ENCODE results near the gene PPP1R8. TPM values are rescaled to one million over a fixed set of nuclear protein-coding genes. Genes with fewer than 3 reads are reported as not detected.
"Not testable (repeated sequence)": the region's sequence is repeated elsewhere in the genome, so short reads cannot be mapped to it uniquely, and the experiment has no call there.

The PPP1R8 gene
- polyA plus RNA-seq, 6 donors from 2014 or later: 25.8 to 40.9 (median 37.8) TPM

- peak overlapping the region in 1 of 6 donors; percentile 38 for H3K27ac Mint-ChIP-seq
- no peak for DNase-seq
- H3K36me3 Mint-ChIP-seq: peaks cover 0 to 4% of the 10 kb centered on the region in 2 donors
- ATAC-seq (ENCODE audit: low read depth in 2 of 2): no peak
- no peaks in the 10 kb centered on the region for H3K9me3 Mint-ChIP-seq
- H3K4me3 Mint-ChIP-seq: no peak overlapping the region
- H3K27me3 Mint-ChIP-seq: no peaks in the 10 kb centered on the region
- peaks cover 8 to 13% (median 11%) of the 10 kb centered on the region in 3 donors for H3K4me1 Mint-ChIP-seq
Measured at GRCh38 chr1:27855085-27855484, 24.5 kb downstream of the PPP1R8 start.

GRCh38 chr1:27856561-27857343, 26.2 kb downstream of the PPP1R8 start:
- Mint-ChIP-seq H3K27me3 (no peaks in the 10 kb centered on the region), H3K36me3 (no peaks in the 10 kb centered on the region), H3K4me3 (no peak overlapping the region), H3K9me3 (no peaks in the 10 kb centered on the region), H3K27ac (peak overlapping the region in 1 of 6 donors; percentile 49), H3K4me1 (peaks cover 10 to 13% (median 11%) of the 10 kb centered on the region in 3 donors)
- ATAC-seq (ENCODE audit: low read depth in 2 of 2) (no peak), DNase-seq (no peak)

- not testable (repeated sequence) for H3K27me3 Mint-ChIP-seq; H3K9me3 Mint-ChIP-seq; H3K4me3 Mint-ChIP-seq; H3K36me3 Mint-ChIP-seq; ATAC-seq (ENCODE audit: low read depth in 2 of 2); DNase-seq
- H3K4me1 Mint-ChIP-seq: peaks cover 13 to 18% (median 18%) of the 10 kb centered on the region in 3 donors
- H3K27ac Mint-ChIP-seq: peak overlapping the region in 3 of 6 donors; percentile 25 to 76 (median 48)
Measured at GRCh38 chr1:27857552-27857951, 27.0 kb downstream of the PPP1R8 start.

DNA sequence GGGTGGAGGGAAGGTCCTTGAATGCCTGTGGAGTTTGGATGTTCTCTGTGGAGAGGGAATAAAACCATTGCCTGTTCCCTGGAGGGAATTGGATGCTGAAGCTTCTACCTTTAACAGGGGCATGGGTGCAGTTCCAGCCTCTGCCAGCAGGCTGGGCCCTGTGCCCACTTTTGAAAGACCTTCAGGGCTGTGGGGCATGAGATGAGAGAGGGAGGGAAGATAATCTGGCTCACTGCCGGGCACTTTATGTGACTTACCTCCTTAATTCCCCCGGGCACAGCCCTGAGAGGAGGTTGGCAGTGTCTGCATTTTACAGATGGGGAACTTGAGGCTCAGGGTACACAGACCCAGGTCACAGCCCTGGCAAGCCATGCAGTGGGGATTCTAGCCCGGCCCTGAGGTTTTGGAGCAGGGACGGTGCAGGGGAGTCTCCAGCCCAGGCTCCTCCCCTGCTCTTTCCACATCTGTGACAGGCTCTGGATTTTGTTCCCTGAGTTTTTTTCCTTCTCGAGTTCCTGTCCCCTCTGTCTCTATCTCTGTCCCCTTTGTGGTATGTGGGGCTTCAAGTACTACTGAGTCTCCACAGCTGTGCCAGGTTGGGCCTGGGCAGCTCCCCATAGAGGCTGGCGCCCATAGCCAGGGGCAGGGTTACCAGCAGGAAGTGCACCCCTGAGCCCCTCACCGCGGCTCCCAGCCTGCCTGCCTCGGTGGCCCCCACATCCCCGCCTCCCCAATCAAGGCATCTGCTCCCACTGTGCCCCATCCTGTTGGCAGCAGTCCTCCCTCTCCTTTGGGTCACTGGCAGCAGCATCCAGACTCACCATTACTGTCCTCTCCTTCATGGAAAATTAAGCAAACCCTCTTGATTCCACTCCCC, 27.7 kb downstream of the PPP1R8 start:
- peak; percentile 78 for DNase-seq
- Mint-ChIP-seq H3K36me3 (no peaks in the 10 kb centered on the region), H3K27ac (peak overlapping the region in 5 of 6 donors; percentile 62 to 83 (median 76)), H3K4me3 (peak overlapping the region in 1 of 8 donors; percentile 67), H3K9me3 (no peaks in the 10 kb centered on the region), H3K27me3 (no peaks in the 10 kb centered on the region), H3K4me1 (peaks cover 20 to 25% (median 25%) of the 10 kb centered on the region in 3 donors)
- peak; percentile 86 to 91 for ATAC-seq (ENCODE audit: low read depth in 2 of 2)

- Mint-ChIP-seq H3K9me3 (no peaks in the 10 kb centered on the region), H3K27ac (peak overlapping the region in 4 of 6 donors; percentile 39 to 83 (median 74))
Measured at GRCh38 chr1:27858949-27859576, 28.5 kb downstream of the PPP1R8 start.

GRCh38 chr1:27861436-27861835, 30.9 kb downstream of the PPP1R8 start:
- Mint-ChIP-seq H3K36me3 (no peaks in the 10 kb centered on the region), H3K4me1 (peaks cover 32 to 52% (median 45%) of the 10 kb centered on the region in 3 donors), H3K9me3 (no peaks in the 10 kb centered on the region), H3K27ac (peak overlapping the region in 4 of 6 donors; percentile 28 to 89 (median 80)), H3K27me3 (no peaks in the 10 kb centered on the region), H3K4me3 (no peak overlapping the region)
- no peak for DNase-seq
- ATAC-seq (ENCODE audit: low read depth in 2 of 2): no peak

More at GRCh38 chr1:27858949-27859576, 28.5 kb downstream of the PPP1R8 start:
- Mint-ChIP-seq H3K27me3 (no peaks in the 10 kb centered on the region), H3K4me1 (peaks cover 24 to 33% (median 33%) of the 10 kb centered on the region in 3 donors), H3K36me3 (no peaks in the 10 kb centered on the region), H3K4me3 (no peak overlapping the region)
- DNase-seq: no peak
- ATAC-seq (ENCODE audit: low read depth in 2 of 2): no peak

GRCh38 chr1:27862004-27862403, 31.4 kb downstream of the PPP1R8 start:
- Mint-ChIP-seq H3K36me3 (no peaks in the 10 kb centered on the region), H3K4me3 (peak overlapping the region in 3 of 8 donors; percentile 16 to 66 (median 53)), H3K27ac (peak overlapping the region in 2 of 6 donors; percentile 84 to 89), H3K27me3 (no peaks in the 10 kb centered on the region), H3K4me1 (peaks cover 32 to 52% (median 45%) of the 10 kb centered on the region in 3 donors), H3K9me3 (no peaks in the 10 kb centered on the region)
- no peak for DNase-seq
- ATAC-seq (ENCODE audit: low read depth in 2 of 2): no peak

GRCh38 chr1:27862671-27863537, 32.3 kb downstream of the PPP1R8 start:
- Mint-ChIP-seq H3K4me1 (peaks cover 32 to 51% (median 45%) of the 10 kb centered on the region in 3 donors), H3K27ac (peak overlapping the region; percentile 60 to 97 (median 88)), H3K27me3 (no peaks in the 10 kb centered on the region), H3K9me3 (no peaks in the 10 kb centered on the region), H3K36me3 (no peaks in the 10 kb centered on the region), H3K4me3 (peak overlapping the region in 6 of 8 donors; percentile 12 to 84 (median 65))
- peak; percentile 71 to 77 for ATAC-seq (ENCODE audit: low read depth in 2 of 2)
- DNase-seq: peak; percentile 55

DNA sequence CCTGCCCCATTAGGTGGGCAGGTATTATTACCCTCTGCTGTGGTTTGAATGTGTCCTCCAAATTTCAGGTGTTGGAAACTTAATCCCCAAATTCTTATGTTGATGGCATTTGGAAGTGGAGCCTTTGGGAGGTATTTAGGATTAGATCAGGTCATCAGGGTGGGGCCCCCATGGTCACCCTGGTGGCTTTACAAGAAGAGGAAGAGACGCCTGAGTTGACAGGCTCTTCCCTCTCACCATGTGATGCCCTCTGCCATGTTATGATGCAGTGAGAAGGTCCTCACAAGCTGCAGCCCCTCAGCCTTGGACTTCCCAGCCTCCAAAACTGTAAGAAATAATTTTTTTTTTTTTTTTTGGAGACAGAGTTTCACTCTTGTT, 32.9 kb downstream of the PPP1R8 start:
- peak overlapping the region in 5 of 8 donors; percentile 23 to 84 (median 64) for H3K4me3 Mint-ChIP-seq
- peak overlapping the region; percentile 60 to 97 (median 86) for H3K27ac Mint-ChIP-seq
- H3K4me1 Mint-ChIP-seq: peaks cover 31 to 49% (median 44%) of the 10 kb centered on the region in 3 donors
- peak; percentile 44 to 50 for ATAC-seq (ENCODE audit: low read depth in 2 of 2)
- H3K9me3 Mint-ChIP-seq: no peaks in the 10 kb centered on the region
- DNase-seq: peak; percentile 26
- no peaks in the 10 kb centered on the region for H3K27me3 Mint-ChIP-seq
- no peaks in the 10 kb centered on the region for H3K36me3 Mint-ChIP-seq

GRCh38 chr1:27864264-27864895, 33.8 kb downstream of the PPP1R8 start:
- H3K4me3 Mint-ChIP-seq: peak overlapping the region in 7 of 8 donors; percentile 16 to 70 (median 29)
- peaks cover 31 to 55% (median 45%) of the 10 kb centered on the region in 3 donors for H3K4me1 Mint-ChIP-seq
- H3K36me3 Mint-ChIP-seq: no peaks in the 10 kb centered on the region
- ATAC-seq (ENCODE audit: low read depth in 2 of 2): peak; percentile 37 to 44
- no peaks in the 10 kb centered on the region for H3K27me3 Mint-ChIP-seq
- no peaks in the 10 kb centered on the region for H3K9me3 Mint-ChIP-seq
- peak overlapping the region; percentile 54 to 79 (median 70) for H3K27ac Mint-ChIP-seq
- DNase-seq: peak; percentile 20

DNA sequence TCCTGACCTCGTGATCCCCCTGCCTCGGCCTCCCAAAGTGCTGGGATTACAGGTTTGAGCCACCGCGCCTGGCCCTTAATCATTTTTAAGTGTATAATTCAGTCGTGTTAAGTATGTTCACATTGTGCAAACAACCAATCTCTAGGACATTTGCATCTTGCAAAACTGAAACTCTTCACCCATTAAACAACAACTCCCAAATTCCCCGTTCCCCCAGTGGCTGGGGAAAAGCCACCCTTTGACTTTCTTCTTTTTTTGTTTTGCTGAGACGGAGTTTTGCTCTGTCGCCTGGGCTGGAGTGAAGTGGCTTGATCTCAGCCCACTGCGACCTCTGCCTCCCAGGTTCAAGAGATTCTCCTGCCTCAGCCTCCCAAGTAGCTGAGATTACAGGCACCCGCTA, 35.2 kb downstream of the PPP1R8 start:
- Mint-ChIP-seq H3K27ac (peak overlapping the region in 3 of 6 donors; percentile 71 to 86 (median 75)), H3K4me3 (no peak overlapping the region), H3K9me3 (no peaks in the 10 kb centered on the region)

GRCh38 chr1:27868556-27868931, 38.0 kb downstream of the PPP1R8 start:
- Mint-ChIP-seq H3K36me3 (no peaks in the 10 kb centered on the region), H3K27me3 (no peaks in the 10 kb centered on the region), H3K4me3 (peak overlapping the region; percentile 29 to 87 (median 74)), H3K9me3 (no peaks in the 10 kb centered on the region), H3K4me1 (peaks cover 29 to 56% (median 53%) of the 10 kb centered on the region in 3 donors), H3K27ac (peak overlapping the region in 2 of 6 donors; percentile 44 to 77)
- DNase-seq: no peak
- no peak for ATAC-seq (ENCODE audit: low read depth in 2 of 2)

More for the DNA sequence above, 35.2 kb downstream of the PPP1R8 start:
- DNase-seq (no peak), ATAC-seq (ENCODE audit: low read depth in 2 of 2) (no peak)
- Mint-ChIP-seq H3K27me3 (no peaks in the 10 kb centered on the region), H3K4me1 (peaks cover 36 to 62% (median 52%) of the 10 kb centered on the region in 3 donors), H3K36me3 (no peaks in the 10 kb centered on the region)

Data from naive B cell (primary cell).